AG04450 (cell line): ENCODE results near the gene TPP2. TPM values are rescaled to one million over a fixed set of nuclear protein-coding genes. Genes with fewer than 3 reads are reported as not detected.
A peak's percentile ranks its signal among the peaks of the same experiment; 100 is the strongest.

Experiments
- CTCF ChIA-PET: fragments of 300-600, 350-600 bp; formaldehyde crosslinking; extraction: SDS; loops from one replicate; lab custom pipeline; 2022; ENCODE audit warnings: antibody characterized with exemption, inconsistent platforms; lab: Charles Lee
- POLR2A ChIA-PET: fragments of 350-600 bp; formaldehyde crosslinking; extraction: SDS; loops from one replicate; lab custom pipeline; 2021; ENCODE audit warnings: antibody characterized with exemption, inconsistent platforms; lab: Yijun Ruan, JAX
- DNase-seq: peaks from one replicate; pipeline ENCODE4 v3.0.0-alpha.2; 2011; ENCODE audit warnings: low read depth, low spot score
- H3K27ac ChIP-seq: one replicate; pipeline ENCODE4 v1.5.1; 2012; ENCODE audit warnings: low read depth, low read length, control low read depth
- H3K27me3 ChIP-seq: one replicate; pipeline ENCODE4 v1.6.0; 2012; ENCODE audit warnings: low read length; ENCODE audit not compliant: control insufficient read depth, insufficient read depth
- H3K4me3 ChIP-seq: 2 replicates; pipeline ENCODE4 v1.5.1; 2011; ENCODE audit warnings: mild to moderate bottlenecking, low read depth, low read length, control low read depth
- H3K9me3 ChIP-seq: 2 replicates; pipeline ENCODE4 v1.5.1; 2012; ENCODE audit warnings: low read length; ENCODE audit not compliant: control insufficient read depth, insufficient read depth
- CTCF ChIP-seq: IDR thresholded peaks from 2 replicates; pipeline ENCODE4 v1.5.1; 2011; ENCODE audit warnings: low read depth, low read length, control low read depth, inconsistent platforms
- polyA plus RNA-seq: library from polyadenylated mRNA; depleted of rRNA; stranded (reverse); fragments of >200 nt; gene quantifications from 2 replicates; pipeline ENCODE4 v1.2.3, GENCODE V29; 2011

TPP2 gene
- polyA plus RNA-seq, 1 experiment = 49.8 TPM

- Histone ChIP-seq H3K27me3 (no peaks in the 10 kb centered on the region), H3K27ac (no peak overlapping the region), H3K9me3 (no peaks in the 10 kb centered on the region), H3K4me3 (no peak overlapping the region)
- CTCF ChIA-PET = interaction anchor here (1.2 to 3.4 kb wide), 2 partner anchors 11 to 14 kb away, joined by 3 to 22 read pairs; no protein-coding TSS in a partner anchor
- no peak for TF ChIP-seq CTCF
- POLR2A ChIA-PET = no interaction called here
- no peak for DNase-seq
These were observed 30.3 kb upstream of the TPP2 start for GRCh38 chr13:102566513-102566912.

GRCh38 chr13:102567857-102568256 lies 28.9 kb upstream of the TPP2 start:
- ChIA-PET CTCF (interaction anchor here (1.2 to 3.5 kb wide), 3 partner anchors 12 to 24 kb away, joined by 3 to 22 read pairs (median 14); no protein-coding TSS in a partner anchor), POLR2A (no interaction called here)
- no peaks in the 10 kb centered on the region for H3K9me3 ChIP-seq
- no peak overlapping the region for H3K4me3 ChIP-seq
- no peak overlapping the region for H3K27ac ChIP-seq
- DNase-seq = no peak
- H3K27me3 ChIP-seq = no peaks in the 10 kb centered on the region
- no peak for TF ChIP-seq CTCF

GRCh38 chr13:102569488-102569887 lies 27.3 kb upstream of the TPP2 start:
- DNase-seq = no peak
- H3K9me3 ChIP-seq = no peaks in the 10 kb centered on the region
- no peak for TF ChIP-seq CTCF
- H3K27ac ChIP-seq = no peak overlapping the region
- no peak overlapping the region for H3K4me3 ChIP-seq
- ChIA-PET CTCF (interaction anchor here (1.1 to 4.1 kb wide), 5 partner anchors 10 to 428 kb away, joined by 3 to 16 read pairs (median 12); no protein-coding TSS in a partner anchor), POLR2A (interaction anchor here (0.7 to 1.0 kb wide), 2 partner anchors 19 to 204 kb away, joined by 3 to 4 read pairs; partner anchors contain the start of gene TEX30)
- H3K27me3 ChIP-seq = no peaks in the 10 kb centered on the region

GRCh38 chr13:102571075-102571474 lies 25.7 kb upstream of the TPP2 start:
- CTCF ChIA-PET = interaction anchor here (1.1 to 4.1 kb wide), 6 partner anchors 9 to 430 kb away, joined by 3 to 16 read pairs (median 10); no protein-coding TSS in a partner anchor
- no peak for DNase-seq
- no peaks in the 10 kb centered on the region for H3K9me3 ChIP-seq
- POLR2A ChIA-PET = no interaction called here
- TF ChIP-seq CTCF = 0 out of 2 replicates have a peak, but pooled peaks have one; percentile 11
- no peak overlapping the region for H3K27ac ChIP-seq
- no peak overlapping the region for H3K4me3 ChIP-seq
- peaks cover 2% of the 10 kb centered on the region for H3K27me3 ChIP-seq

- ChIA-PET CTCF (interaction anchor here (0.6 to 4.1 kb wide), 5 partner anchors 7 to 1585 kb away, joined by 3 to 16 read pairs (median 3); no protein-coding TSS in a partner anchor), POLR2A (no interaction called here)
- no peak for TF ChIP-seq CTCF
- H3K9me3 ChIP-seq = no peaks in the 10 kb centered on the region
- peaks cover 2% of the 10 kb centered on the region for H3K27me3 ChIP-seq
- no peak for DNase-seq
- H3K4me3 ChIP-seq = no peak overlapping the region
- H3K27ac ChIP-seq = no peak overlapping the region
These were observed 24.5 kb upstream of the TPP2 start for GRCh38 chr13:102572323-102572722.
